Prostate gland (tissue), 2 donors: Measurements from ENCODE around the gene OPTC.

ENCODE experiments used
- POLR2A ChIP-seq: fragments of 450-650 bp; IDR thresholded peaks from one replicate; pipeline ENCODE4 v1.6.1; 2016; ENCODE audit warnings: antibody characterized with exemption, mild to moderate bottlenecking
- POLR2AphosphoS5 ChIP-seq: sonication (generic); formaldehyde crosslinking; IDR thresholded peaks from one replicate; pipeline ENCODE4 v1.6.1; 2017; ENCODE audit warnings: antibody characterized with exemption
- TF ChIP-seq, protein P1 (sequence below), 4 experiments: fragments of 200-600 bp in 2 of 4; fragments of 450-650 bp in 2 of 4; sonication (generic) in 2 of 4; IDR thresholded peaks; 1 replicate in 3 of 4; 2 replicates in 1 of 4; pipeline ENCODE4 v1.5.1; 2016 to 2019; ENCODE audit warnings: antibody characterized with exemption in 4 of 4, mild to moderate bottlenecking in 2 of 4, moderate library complexity in 2 of 4

GRCh38 chr1:203546274-203546673, 52.3 kb downstream of the OPTC start:
- TF ChIP-seq, protein P1, sequence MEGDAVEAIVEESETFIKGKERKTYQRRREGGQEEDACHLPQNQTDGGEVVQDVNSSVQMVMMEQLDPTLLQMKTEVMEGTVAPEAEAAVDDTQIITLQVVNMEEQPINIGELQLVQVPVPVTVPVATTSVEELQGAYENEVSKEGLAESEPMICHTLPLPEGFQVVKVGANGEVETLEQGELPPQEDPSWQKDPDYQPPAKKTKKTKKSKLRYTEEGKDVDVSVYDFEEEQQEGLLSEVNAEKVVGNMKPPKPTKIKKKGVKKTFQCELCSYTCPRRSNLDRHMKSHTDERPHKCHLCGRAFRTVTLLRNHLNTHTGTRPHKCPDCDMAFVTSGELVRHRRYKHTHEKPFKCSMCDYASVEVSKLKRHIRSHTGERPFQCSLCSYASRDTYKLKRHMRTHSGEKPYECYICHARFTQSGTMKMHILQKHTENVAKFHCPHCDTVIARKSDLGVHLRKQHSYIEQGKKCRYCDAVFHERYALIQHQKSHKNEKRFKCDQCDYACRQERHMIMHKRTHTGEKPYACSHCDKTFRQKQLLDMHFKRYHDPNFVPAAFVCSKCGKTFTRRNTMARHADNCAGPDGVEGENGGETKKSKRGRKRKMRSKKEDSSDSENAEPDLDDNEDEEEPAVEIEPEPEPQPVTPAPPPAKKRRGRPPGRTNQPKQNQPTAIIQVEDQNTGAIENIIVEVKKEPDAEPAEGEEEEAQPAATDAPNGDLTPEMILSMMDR (IDR thresholded peaks at IDR 0.05): no peak
- TF ChIP-seq POLR2AphosphoS5 (no peak), POLR2A (no peak)
